ENCODE measurements around the gene FCN2. TPM values are rescaled to one million over a fixed set of nuclear protein-coding genes. Genes with fewer than 3 reads are reported as not detected.

The FCN2 gene
- total RNA-seq, 4 donors from 2014 or later: 0.84 to 2.6 TPM; not detected in 2

GRCh38 chr9:134917431-134918373 is 37.1 kb downstream of the FCN2 start, which contains the start of gene FCN1:
FCN1 (minus strand) TSS chr9:134917912; CDS start chr9:134917871, 41 bp downstream.
- ATAC-seq (ENCODE audit: low FRiP score) (no peak), DNase-seq (ENCODE audit: low spot score) (no peak)
- TF ChIP-seq, protein P1, sequence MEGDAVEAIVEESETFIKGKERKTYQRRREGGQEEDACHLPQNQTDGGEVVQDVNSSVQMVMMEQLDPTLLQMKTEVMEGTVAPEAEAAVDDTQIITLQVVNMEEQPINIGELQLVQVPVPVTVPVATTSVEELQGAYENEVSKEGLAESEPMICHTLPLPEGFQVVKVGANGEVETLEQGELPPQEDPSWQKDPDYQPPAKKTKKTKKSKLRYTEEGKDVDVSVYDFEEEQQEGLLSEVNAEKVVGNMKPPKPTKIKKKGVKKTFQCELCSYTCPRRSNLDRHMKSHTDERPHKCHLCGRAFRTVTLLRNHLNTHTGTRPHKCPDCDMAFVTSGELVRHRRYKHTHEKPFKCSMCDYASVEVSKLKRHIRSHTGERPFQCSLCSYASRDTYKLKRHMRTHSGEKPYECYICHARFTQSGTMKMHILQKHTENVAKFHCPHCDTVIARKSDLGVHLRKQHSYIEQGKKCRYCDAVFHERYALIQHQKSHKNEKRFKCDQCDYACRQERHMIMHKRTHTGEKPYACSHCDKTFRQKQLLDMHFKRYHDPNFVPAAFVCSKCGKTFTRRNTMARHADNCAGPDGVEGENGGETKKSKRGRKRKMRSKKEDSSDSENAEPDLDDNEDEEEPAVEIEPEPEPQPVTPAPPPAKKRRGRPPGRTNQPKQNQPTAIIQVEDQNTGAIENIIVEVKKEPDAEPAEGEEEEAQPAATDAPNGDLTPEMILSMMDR (IDR thresholded peaks at IDR 0.05): no peak

GRCh38 chr9:134918646-134919045 is 38.0 kb downstream of the FCN2 start:
- TF ChIP-seq, protein P1 (IDR thresholded peaks at IDR 0.05): no peak
- DNase-seq (ENCODE audit: low spot score): no peak

GRCh38 chr9:134919303-134919702 is 38.7 kb downstream of the FCN2 start:
- TF ChIP-seq, protein P1 (IDR thresholded peaks at IDR 0.05): no peak
- no peak for DNase-seq (ENCODE audit: low spot score)
- ATAC-seq (ENCODE audit: low FRiP score): no peak

More at GRCh38 chr9:134918646-134919045, 38.0 kb downstream of the FCN2 start:
- no peak for ATAC-seq (ENCODE audit: low FRiP score)

- DNase-seq (ENCODE audit: low spot score) (no peak), ATAC-seq (ENCODE audit: low FRiP score) (no peak)
- TF ChIP-seq, protein P1 (IDR thresholded peaks at IDR 0.05): no peak
These were observed 41.7 kb downstream of the FCN2 start for GRCh38 chr9:134922066-134922931.

GRCh38 chr9:134922932-134923240 is 42.3 kb downstream of the FCN2 start:
- ATAC-seq (ENCODE audit: low FRiP score) (no peak), DNase-seq (ENCODE audit: low spot score) (no peak)
- TF ChIP-seq, protein P1 (IDR thresholded peaks at IDR 0.05): no peak

GRCh38 chr9:134923466-134923865 is 42.9 kb downstream of the FCN2 start:
- DNase-seq (ENCODE audit: low spot score): no peak
- ATAC-seq (ENCODE audit: low FRiP score): no peak

More at GRCh38 chr9:134923466-134923865, 42.9 kb downstream of the FCN2 start:
- TF ChIP-seq, protein P1 (IDR thresholded peaks at IDR 0.05): no peak

Measured in omental fat pad (tissue), 4 donors.